HepG2 (cell line): ENCODE data around the gene ZDHHC14. TPM values are rescaled to one million over a fixed set of nuclear protein-coding genes. Genes with fewer than 3 reads are reported as not detected.

Experiments used
- ADNP ChIP-seq: sonication (generic); formaldehyde crosslinking; IDR thresholded peaks from 2 replicates; pipeline ENCODE4 v1.4.0; 2020; ENCODE audit warnings: missing genetic modification reagents
- CBX5 ChIP-seq: sonication (generic); formaldehyde crosslinking; IDR thresholded peaks from 2 replicates; pipeline ENCODE4 v1.4.0; 2020; ENCODE audit warnings: missing genetic modification reagents, borderline replicate concordance
- ETV6 ChIP-seq: sonication (generic); formaldehyde crosslinking; conservative IDR thresholded peaks from 2 replicates; pipeline ENCODE4 v1.4.0; 2020; ENCODE audit warnings: missing genetic modification reagents
- HDAC2 ChIP-seq: sonication (generic); formaldehyde crosslinking; IDR thresholded peaks from 2 replicates; pipeline ENCODE4 v1.4.0; 2020; ENCODE audit warnings: missing genetic modification reagents
- KLF9 ChIP-seq: IDR thresholded peaks from 2 replicates; pipeline ENCODE4 v1.6.1; 2016; ENCODE audit warnings: low read depth
- MATR3 ChIP-seq: sonication (generic); formaldehyde crosslinking; IDR thresholded peaks from 2 replicates; pipeline ENCODE4 v1.4.0; 2020; ENCODE audit warnings: missing genetic modification reagents
- NR2F6 ChIP-seq, 2 experiments: IDR thresholded peaks; 2 replicates each; pipeline ENCODE4 v1.6.1; 2016; ENCODE audit warnings: antibody characterized with exemption in 1 of 2, mild to moderate bottlenecking in 1 of 2
- PHF20 ChIP-seq: sonication (generic); formaldehyde crosslinking; IDR thresholded peaks from 2 replicates; pipeline ENCODE4 v1.5.0; 2020; ENCODE audit warnings: mild to moderate bottlenecking, missing genetic modification reagents
- SETDB1 ChIP-seq: sonication (generic); formaldehyde crosslinking; IDR thresholded peaks from 2 replicates; pipeline ENCODE4 v1.5.1; 2020; ENCODE audit warnings: missing genetic modification reagents, mild to moderate bottlenecking, borderline replicate concordance
- TSC22D2 ChIP-seq: sonication (generic); formaldehyde crosslinking; IDR thresholded peaks from 2 replicates; pipeline ENCODE4 v1.5.1; 2020; ENCODE audit warnings: missing genetic modification reagents, mild to moderate bottlenecking, borderline replicate concordance
- YEATS2 ChIP-seq: sonication (generic); formaldehyde crosslinking; IDR thresholded peaks from 2 replicates; pipeline ENCODE4 v1.4.0; 2020; ENCODE audit warnings: missing genetic modification reagents, borderline replicate concordance
- ZBTB20 ChIP-seq: sonication (generic); formaldehyde crosslinking; IDR thresholded peaks from 2 replicates; pipeline ENCODE4 v1.8.1; 2023; ENCODE audit warnings: missing genetic modification reagents, low read depth, mild to moderate bottlenecking, borderline replicate concordance
- ZBTB7A ChIP-seq: sonication (generic); formaldehyde crosslinking; IDR thresholded peaks from 2 replicates; pipeline ENCODE4 v1.8.0; 2022; ENCODE audit warnings: mild to moderate bottlenecking, missing genetic modification reagents
- ZBTB7B ChIP-seq: sonication (generic); formaldehyde crosslinking; IDR thresholded peaks from 2 replicates; pipeline ENCODE4 v1.4.0; 2020; ENCODE audit warnings: missing genetic modification reagents
- ZFP36 ChIP-seq: fragments of 150-350 bp; IDR thresholded peaks from 2 replicates; pipeline ENCODE4 v1.6.1; 2018; ENCODE audit warnings: borderline replicate concordance, low read length, low read depth; ENCODE audit not compliant: partially characterized antibody
- ZFX ChIP-seq: sonication (generic); formaldehyde crosslinking; IDR thresholded peaks from 2 replicates; pipeline ENCODE4 v1.4.0; 2020; ENCODE audit warnings: mild to moderate bottlenecking, low read depth, missing genetic modification reagents, moderate library complexity
- ZMYM3 ChIP-seq: sonication (generic); formaldehyde crosslinking; IDR thresholded peaks from 2 replicates; pipeline ENCODE4 v1.5.1; 2020; ENCODE audit warnings: mild to moderate bottlenecking, missing genetic modification reagents
- ZNF292 ChIP-seq: sonication (generic); formaldehyde crosslinking; IDR thresholded peaks from 2 replicates; pipeline ENCODE4 v1.8.1; 2022; ENCODE audit warnings: mild to moderate bottlenecking, low read depth, missing genetic modification reagents, borderline replicate concordance
- ZNF572 ChIP-seq: sonication (generic); formaldehyde crosslinking; IDR thresholded peaks from 2 replicates; pipeline ENCODE4 v1.5.1; 2020; ENCODE audit warnings: mild to moderate bottlenecking, missing genetic modification reagents
- ZNF670 ChIP-seq: sonication (generic); formaldehyde crosslinking; IDR thresholded peaks from 2 replicates; pipeline ENCODE4 v1.8.0; 2022; ENCODE audit warnings: mild to moderate bottlenecking, missing genetic modification reagents, borderline replicate concordance
- polyA plus RNA-seq, 8 experiments: library from polyadenylated mRNA; depleted of rRNA in 3 of 8; stranded (reverse) in 7 of 8; unstranded in 1 of 8; fragments of >200 nt; fragmentation: Illumina TruSeq in 4 of 8; extraction: Trizol in 4 of 8; gene quantifications; 2 replicates each; pipeline versions ENCODE4 v1.2.1 to v1.2.3, GENCODE V29; 2011 to 2016; ENCODE audit warnings: low read depth in 4 of 8, missing spikeins in 1 of 8, mixed read lengths in 1 of 8; ENCODE audit not compliant: insufficient read depth in 1 of 8
- total RNA-seq, 5 experiments: library from RNA; depleted of rRNA; stranded (reverse); fragments of >200 nt; fragmentation: Illumina TruSeq; extraction: Trizol; gene quantifications; 2 replicates each; pipeline ENCODE4 v1.2.3, GENCODE V29; 2016; ENCODE audit warnings: low read depth in 1 of 5
- TF ChIP-seq, protein P1 (sequence below): sonication (generic); formaldehyde crosslinking; IDR thresholded peaks from 2 replicates; pipeline ENCODE4 v1.4.0; 2020; ENCODE audit warnings: low read depth, mild to moderate bottlenecking, missing genetic modification reagents
- TF ChIP-seq, protein P2 (sequence below): sonication (generic); formaldehyde crosslinking; IDR thresholded peaks from 2 replicates; pipeline ENCODE4 v1.4.0; 2020; ENCODE audit warnings: missing genetic modification reagents
- TF ChIP-seq, protein P3 (sequence below): sonication (generic); formaldehyde crosslinking; IDR thresholded peaks from 2 replicates; pipeline ENCODE4 v1.5.0; 2020; ENCODE audit warnings: missing genetic modification reagents
- TF ChIP-seq, protein P4 (sequence below): sonication (generic); formaldehyde crosslinking; IDR thresholded peaks from 2 replicates; pipeline ENCODE4 v1.8.0; 2023; ENCODE audit warnings: mild to moderate bottlenecking, missing genetic modification reagents

The ZDHHC14 gene
- total and polyA plus RNA-seq, 2 of the 13 experiments (the other 11 are each of a cell fraction or from before 2014, with no cell fraction given), result 3.7 to 9.5 TPM

DNA sequence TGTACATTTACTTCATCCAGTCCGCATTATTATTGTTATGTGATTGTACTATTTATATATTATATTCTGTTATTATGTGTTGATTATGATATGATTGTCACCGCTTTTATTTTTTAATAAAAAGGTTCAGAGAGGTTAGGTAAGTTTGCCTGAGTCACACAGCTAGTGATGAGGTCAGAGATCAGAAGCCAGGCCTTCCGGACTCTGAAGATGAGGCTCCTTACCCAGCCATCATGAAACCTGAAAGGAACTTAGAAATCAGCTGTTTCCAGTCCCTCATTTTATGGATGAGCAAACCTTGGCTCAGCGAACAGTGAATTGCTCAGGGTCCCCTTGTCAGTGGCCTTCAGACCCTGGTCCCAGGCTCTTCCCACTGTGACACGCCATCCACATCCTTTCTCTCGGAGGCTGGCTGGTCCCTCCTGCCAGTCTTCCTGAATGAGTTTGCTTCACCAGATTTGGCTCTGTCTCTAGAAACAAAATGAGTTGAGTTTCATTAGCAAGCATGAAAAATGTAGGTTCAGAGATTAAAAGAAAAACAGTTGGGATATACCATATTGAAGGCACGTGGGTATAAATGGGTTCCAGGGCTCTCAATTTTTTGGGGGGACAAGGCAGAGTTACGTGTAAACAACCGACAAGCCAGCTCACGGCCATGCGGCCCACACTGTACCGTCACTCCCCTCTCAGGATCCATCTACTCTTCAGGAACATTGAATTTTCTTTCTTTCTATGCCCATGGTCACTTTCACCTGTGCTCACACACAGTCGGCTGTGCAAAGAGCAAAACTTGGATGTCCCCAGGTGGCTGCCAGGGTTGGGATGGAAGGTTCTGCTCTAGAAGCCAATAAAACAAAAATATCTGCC, 132.9 kb downstream of the ZDHHC14 start (continued):
- TF ChIP-seq ZFX (CRISPR knock-in tag), result peak; percentile 4; the same call in 1 of the 2 replicates
- TF ChIP-seq, protein P1, sequence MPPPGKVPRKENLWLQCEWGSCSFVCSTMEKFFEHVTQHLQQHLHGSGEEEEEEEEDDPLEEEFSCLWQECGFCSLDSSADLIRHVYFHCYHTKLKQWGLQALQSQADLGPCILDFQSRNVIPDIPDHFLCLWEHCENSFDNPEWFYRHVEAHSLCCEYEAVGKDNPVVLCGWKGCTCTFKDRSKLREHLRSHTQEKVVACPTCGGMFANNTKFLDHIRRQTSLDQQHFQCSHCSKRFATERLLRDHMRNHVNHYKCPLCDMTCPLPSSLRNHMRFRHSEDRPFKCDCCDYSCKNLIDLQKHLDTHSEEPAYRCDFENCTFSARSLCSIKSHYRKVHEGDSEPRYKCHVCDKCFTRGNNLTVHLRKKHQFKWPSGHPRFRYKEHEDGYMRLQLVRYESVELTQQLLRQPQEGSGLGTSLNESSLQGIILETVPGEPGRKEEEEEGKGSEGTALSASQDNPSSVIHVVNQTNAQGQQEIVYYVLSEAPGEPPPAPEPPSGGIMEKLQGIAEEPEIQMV, result 0 out of 2 replicates have a peak, but pooled peaks have one; percentile 24
- no peak; the same call in 1 of the 2 replicates for TF ChIP-seq ZBTB7A (CRISPR knock-in tag)
- peak; percentile 76 for TF ChIP-seq ZFP36
- no peak for TF ChIP-seq MATR3 (CRISPR knock-in tag)
- peak; percentile 98 for TF ChIP-seq ZMYM3 (CRISPR knock-in tag)
- no peak for TF ChIP-seq ZNF292
- TF ChIP-seq, protein P2, sequence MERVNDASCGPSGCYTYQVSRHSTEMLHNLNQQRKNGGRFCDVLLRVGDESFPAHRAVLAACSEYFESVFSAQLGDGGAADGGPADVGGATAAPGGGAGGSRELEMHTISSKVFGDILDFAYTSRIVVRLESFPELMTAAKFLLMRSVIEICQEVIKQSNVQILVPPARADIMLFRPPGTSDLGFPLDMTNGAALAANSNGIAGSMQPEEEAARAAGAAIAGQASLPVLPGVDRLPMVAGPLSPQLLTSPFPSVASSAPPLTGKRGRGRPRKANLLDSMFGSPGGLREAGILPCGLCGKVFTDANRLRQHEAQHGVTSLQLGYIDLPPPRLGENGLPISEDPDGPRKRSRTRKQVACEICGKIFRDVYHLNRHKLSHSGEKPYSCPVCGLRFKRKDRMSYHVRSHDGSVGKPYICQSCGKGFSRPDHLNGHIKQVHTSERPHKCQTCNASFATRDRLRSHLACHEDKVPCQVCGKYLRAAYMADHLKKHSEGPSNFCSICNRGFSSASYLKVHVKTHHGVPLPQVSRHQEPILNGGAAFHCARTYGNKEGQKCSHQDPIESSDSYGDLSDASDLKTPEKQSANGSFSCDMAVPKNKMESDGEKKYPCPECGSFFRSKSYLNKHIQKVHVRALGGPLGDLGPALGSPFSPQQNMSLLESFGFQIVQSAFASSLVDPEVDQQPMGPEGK (CRISPR knock-in tag), result no peak
- TF ChIP-seq HDAC2 (CRISPR knock-in tag), result peak; percentile 4; the same call in 1 of the 2 replicates
- no peak for TF ChIP-seq ZBTB20 (CRISPR knock-in tag)
- 0 out of 2 replicates have a peak, but pooled peaks have one; percentile 59 for TF ChIP-seq ETV6 (CRISPR knock-in tag)
- no peak for TF ChIP-seq KLF9
- 0 out of 2 replicates have a peak, but pooled peaks have one; percentile 2 for TF ChIP-seq YEATS2 (CRISPR knock-in tag)
- TF ChIP-seq, protein P3, sequence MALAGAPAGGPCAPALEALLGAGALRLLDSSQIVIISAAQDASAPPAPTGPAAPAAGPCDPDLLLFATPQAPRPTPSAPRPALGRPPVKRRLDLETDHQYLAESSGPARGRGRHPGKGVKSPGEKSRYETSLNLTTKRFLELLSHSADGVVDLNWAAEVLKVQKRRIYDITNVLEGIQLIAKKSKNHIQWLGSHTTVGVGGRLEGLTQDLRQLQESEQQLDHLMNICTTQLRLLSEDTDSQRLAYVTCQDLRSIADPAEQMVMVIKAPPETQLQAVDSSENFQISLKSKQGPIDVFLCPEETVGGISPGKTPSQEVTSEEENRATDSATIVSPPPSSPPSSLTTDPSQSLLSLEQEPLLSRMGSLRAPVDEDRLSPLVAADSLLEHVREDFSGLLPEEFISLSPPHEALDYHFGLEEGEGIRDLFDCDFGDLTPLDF (CRISPR knock-in tag), result 0 out of 2 replicates have a peak, but pooled peaks have one; percentile 19
- TF ChIP-seq CBX5 (CRISPR knock-in tag), result no peak
- TF ChIP-seq ZNF670 (CRISPR knock-in tag), result no peak
- TF ChIP-seq PHF20 (CRISPR knock-in tag), result 0 out of 2 replicates have a peak, but pooled peaks have one; percentile 23
- peak; percentile 65; the same call in 1 of the 2 replicates for TF ChIP-seq ZNF572
- TF ChIP-seq NR2F6 (IDR thresholded peaks at IDR 0.05), result peak; percentile 6; the same call in 1 of the 2 replicates
- no peak; the same call in 1 of the 2 replicates for TF ChIP-seq NR2F6 (CRISPR knock-in tag; IDR thresholded peaks at IDR 0.05)
- TF ChIP-seq ZBTB7B, result 0 out of 2 replicates have a peak, but pooled peaks have one; percentile 6
- TF ChIP-seq, protein P4, sequence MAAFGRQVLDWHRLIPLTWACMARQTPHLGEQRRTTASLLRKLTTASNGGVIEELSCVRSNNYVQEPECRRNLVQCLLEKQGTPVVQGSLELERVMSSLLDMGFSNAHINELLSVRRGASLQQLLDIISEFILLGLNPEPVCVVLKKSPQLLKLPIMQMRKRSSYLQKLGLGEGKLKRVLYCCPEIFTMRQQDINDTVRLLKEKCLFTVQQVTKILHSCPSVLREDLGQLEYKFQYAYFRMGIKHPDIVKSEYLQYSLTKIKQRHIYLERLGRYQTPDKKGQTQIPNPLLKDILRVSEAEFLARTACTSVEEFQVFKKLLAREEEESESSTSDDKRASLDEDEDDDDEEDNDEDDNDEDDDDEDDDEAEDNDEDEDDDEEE (CRISPR knock-in tag), result no peak
- 0 out of 2 replicates have a peak, but pooled peaks have one; percentile 34 for TF ChIP-seq SETDB1 (CRISPR knock-in tag)
- TF ChIP-seq TSC22D2, result no peak
- TF ChIP-seq ADNP (CRISPR knock-in tag), result peak; percentile 77
